ENCODE results near the gene LRRC45.
"Not testable (repeated sequence)": the region's sequence is repeated elsewhere in the genome, so short reads cannot be mapped to it uniquely, and the experiment has no call there.

DNA sequence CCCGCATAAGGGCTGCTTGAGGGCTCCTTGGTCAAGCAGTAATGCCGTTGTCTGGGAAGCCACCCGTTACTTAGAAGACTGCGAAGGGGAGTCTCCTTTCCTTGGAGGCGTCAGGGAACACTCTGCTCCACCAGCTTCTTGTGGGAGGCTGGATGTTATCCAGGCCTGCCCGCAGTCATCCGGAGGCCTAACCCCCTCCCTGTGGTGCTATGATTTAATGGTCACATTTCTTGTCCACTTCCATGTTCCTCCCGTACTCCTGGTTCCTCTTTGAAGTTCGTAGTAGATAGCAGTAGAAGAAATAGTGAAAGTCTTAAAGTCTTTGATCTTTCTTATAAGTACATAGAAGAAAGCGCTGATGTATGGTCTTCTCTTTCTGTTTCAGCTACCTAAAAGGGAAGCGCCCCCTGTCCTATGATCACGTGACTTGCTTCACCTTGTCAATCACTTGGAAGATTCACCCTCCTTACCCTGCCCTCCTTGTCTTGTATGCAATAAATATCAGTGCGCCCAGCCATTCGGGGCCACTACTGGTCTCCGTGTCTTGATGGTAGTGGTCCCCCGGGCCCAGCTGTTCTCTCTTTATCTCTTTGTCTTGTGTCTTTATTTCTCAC is 15.8 kb downstream of the LRRC45 start:
- TF ChIP-seq, protein P1, sequence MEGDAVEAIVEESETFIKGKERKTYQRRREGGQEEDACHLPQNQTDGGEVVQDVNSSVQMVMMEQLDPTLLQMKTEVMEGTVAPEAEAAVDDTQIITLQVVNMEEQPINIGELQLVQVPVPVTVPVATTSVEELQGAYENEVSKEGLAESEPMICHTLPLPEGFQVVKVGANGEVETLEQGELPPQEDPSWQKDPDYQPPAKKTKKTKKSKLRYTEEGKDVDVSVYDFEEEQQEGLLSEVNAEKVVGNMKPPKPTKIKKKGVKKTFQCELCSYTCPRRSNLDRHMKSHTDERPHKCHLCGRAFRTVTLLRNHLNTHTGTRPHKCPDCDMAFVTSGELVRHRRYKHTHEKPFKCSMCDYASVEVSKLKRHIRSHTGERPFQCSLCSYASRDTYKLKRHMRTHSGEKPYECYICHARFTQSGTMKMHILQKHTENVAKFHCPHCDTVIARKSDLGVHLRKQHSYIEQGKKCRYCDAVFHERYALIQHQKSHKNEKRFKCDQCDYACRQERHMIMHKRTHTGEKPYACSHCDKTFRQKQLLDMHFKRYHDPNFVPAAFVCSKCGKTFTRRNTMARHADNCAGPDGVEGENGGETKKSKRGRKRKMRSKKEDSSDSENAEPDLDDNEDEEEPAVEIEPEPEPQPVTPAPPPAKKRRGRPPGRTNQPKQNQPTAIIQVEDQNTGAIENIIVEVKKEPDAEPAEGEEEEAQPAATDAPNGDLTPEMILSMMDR (IDR thresholded peaks at IDR 0.05): not testable (repeated sequence)
- TF ChIP-seq POLR2AphosphoS5, POLR2A (IDR thresholded peaks at IDR 0.05): not testable (repeated sequence)

Data from prostate gland (tissue), 2 donors.